ENCODE data around the gene TRIM8.

TRIM8 gene

DNA sequence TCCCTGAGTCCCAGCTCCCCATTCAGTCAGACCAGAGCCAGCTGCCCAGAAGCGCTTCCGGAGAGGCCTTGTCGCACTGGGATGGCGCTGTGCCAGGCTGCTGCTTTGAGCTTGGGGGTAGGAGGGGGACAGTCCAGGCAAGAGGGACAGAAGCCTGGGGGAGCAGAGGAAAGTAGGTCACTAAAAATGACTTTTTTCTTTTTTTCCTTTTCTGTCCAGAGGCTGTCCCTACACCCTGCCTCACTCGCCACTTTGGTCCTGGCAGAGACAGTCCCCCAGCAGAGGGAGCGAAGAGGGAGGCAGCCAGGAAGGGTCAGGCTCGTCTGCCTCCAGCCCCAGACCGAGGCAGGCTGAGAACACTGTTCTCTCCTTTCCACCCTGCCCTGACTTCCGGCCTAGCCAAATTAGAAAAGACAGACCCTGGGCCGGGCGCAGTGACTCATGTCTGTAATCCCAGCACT is 15.8 kb upstream of the TRIM8 start:
- Histone ChIP-seq H3K4me2 (ENCODE audit: low read length) (no peak overlapping the region), H3K9ac (ENCODE audit: low read length) (no peak overlapping the region), H2AFZ (ENCODE audit: low read length) (no peak overlapping the region), H3K9me3 (ENCODE audit: low read length) (no peaks in the 10 kb centered on the region), H3K4me3 (ENCODE audit: low read depth, low read length, poor library complexity, severe bottlenecking) (no peak overlapping the region), H3K27ac (ENCODE audit: low read depth, low read length, poor library complexity, severe bottlenecking) (no peak overlapping the region), H4K20me1 (ENCODE audit: insufficient read depth, low read length) (no peaks in the 10 kb centered on the region), H3K27me3 (ENCODE audit: insufficient read depth, low read length) (no peaks in the 10 kb centered on the region), H3F3A (ENCODE audit: insufficient read depth, low read length) (no peaks in the 10 kb centered on the region), H3K9me2 (ENCODE audit: low read depth, low read length) (no peaks in the 10 kb centered on the region), H3K79me2 (ENCODE audit: insufficient read depth, low read length) (no peaks in the 10 kb centered on the region), H3K36me3 (ENCODE audit: insufficient read depth, low read length) (no peaks in the 10 kb centered on the region), H3K4me1 (ENCODE audit: insufficient read depth, low read length, severe bottlenecking) (no peaks in the 10 kb centered on the region)
- TF ChIP-seq CTCF (IDR thresholded peaks at IDR 0.05; ENCODE audit: low read length), result no peak

DNA sequence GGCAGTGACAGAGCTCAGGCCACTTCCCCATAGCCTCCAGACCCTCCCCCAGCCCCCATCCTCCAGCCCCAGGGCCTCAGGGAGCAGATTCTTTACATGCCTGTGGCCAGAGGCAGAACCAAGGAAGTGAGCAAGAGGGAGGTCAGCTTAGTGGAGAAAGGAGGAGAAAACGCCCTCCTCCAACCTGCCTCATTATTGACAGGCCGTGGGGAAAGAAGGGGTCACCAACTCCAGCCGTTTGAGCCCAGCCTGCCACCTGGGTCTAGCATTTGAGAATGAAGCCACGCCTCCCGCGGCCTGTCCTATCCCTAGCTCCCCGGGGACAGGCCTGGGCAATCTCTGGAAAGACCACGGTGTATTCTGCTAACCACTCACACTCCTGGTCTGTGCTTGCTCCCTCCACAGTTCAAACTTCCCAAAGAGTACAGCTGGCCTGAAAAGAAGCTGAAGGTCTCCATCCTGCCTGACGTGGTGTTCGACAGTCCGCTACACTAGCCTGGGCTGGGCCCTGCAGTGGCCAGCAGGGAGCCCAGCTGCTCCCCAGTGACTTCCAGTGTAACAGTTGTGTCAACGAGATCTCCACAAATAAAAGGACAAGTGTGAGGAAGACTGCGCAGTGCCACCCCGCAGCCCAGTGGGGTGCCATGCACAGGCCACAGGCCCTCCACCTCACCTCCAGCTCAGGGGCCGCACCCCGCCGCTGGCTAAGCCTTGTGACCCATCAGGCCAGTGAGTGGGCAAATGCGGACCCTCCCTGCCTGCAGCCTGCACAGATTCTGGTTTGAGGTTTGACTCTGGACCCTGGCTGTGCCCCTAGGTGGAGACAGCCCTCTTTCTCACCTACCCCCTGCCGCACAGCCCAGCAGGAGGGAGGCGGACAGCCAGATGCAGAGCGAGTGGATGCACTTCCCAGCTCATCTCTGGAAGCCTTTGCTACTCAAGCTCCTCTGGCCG is 14.3 kb upstream of the TRIM8 start:
- Histone ChIP-seq H3K36me3 (ENCODE audit: insufficient read depth, low read length) (no peaks in the 10 kb centered on the region), H3F3A (ENCODE audit: insufficient read depth, low read length) (no peaks in the 10 kb centered on the region), H3K4me1 (ENCODE audit: insufficient read depth, low read length, severe bottlenecking) (no peaks in the 10 kb centered on the region), H3K27me3 (ENCODE audit: insufficient read depth, low read length) (no peaks in the 10 kb centered on the region), H4K20me1 (ENCODE audit: insufficient read depth, low read length) (no peaks in the 10 kb centered on the region), H3K4me3 (ENCODE audit: low read depth, low read length, poor library complexity, severe bottlenecking) (no peak overlapping the region), H3K9me3 (ENCODE audit: low read length) (no peaks in the 10 kb centered on the region), H2AFZ (ENCODE audit: low read length) (no peak overlapping the region), H3K4me2 (ENCODE audit: low read length) (no peak overlapping the region), H3K9ac (ENCODE audit: low read length) (no peak overlapping the region), H3K27ac (ENCODE audit: low read depth, low read length, poor library complexity, severe bottlenecking) (no peak overlapping the region), H3K79me2 (ENCODE audit: insufficient read depth, low read length) (no peaks in the 10 kb centered on the region), H3K9me2 (ENCODE audit: low read depth, low read length) (no peaks in the 10 kb centered on the region)
- TF ChIP-seq EZH2 (IDR thresholded peaks at IDR 0.05; ENCODE audit: borderline replicate concordance, low read length) (no peak), CTCF (IDR thresholded peaks at IDR 0.05; ENCODE audit: low read length) (no peak)

DNA sequence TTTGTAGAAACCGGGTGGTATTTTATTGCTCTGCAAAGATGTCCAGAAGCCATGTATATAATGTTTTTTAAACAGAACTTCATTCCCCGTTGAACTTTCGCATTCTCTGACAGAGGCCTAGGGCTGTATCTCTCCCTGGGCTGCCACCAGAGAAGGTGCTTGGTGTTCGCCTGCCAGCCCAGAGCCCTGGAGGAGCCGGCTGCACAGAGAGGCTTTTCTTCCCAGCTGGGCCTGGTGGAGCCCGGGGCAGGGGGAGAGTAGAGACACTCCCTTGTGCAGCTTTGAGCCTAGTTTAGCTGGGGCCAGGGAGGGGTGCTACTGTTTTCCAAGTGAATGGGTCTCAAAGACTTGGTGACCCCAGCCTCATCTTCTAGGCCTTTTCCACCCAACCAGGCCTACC is 13.6 kb upstream of the TRIM8 start:
- no peak overlapping the region for H3K4me2 ChIP-seq (ENCODE audit: low read length)
- no peaks in the 10 kb centered on the region for H4K20me1 ChIP-seq (ENCODE audit: insufficient read depth, low read length)
- TF ChIP-seq EZH2 (IDR thresholded peaks at IDR 0.05; ENCODE audit: borderline replicate concordance, low read length), result no peak
- no peak for TF ChIP-seq CTCF (IDR thresholded peaks at IDR 0.05; ENCODE audit: low read length)
- H2AFZ ChIP-seq (ENCODE audit: low read length), result no peak overlapping the region
- no peak overlapping the region for H3K4me3 ChIP-seq (ENCODE audit: low read depth, low read length, poor library complexity, severe bottlenecking)
- no peak overlapping the region for H3K27ac ChIP-seq (ENCODE audit: low read depth, low read length, poor library complexity, severe bottlenecking)
- no peaks in the 10 kb centered on the region for H3K9me2 ChIP-seq (ENCODE audit: low read depth, low read length)
- H3F3A ChIP-seq (ENCODE audit: insufficient read depth, low read length), result no peaks in the 10 kb centered on the region
- H3K9me3 ChIP-seq (ENCODE audit: low read length), result no peaks in the 10 kb centered on the region
- H3K36me3 ChIP-seq (ENCODE audit: insufficient read depth, low read length), result no peaks in the 10 kb centered on the region
- peaks cover 7% of the 10 kb centered on the region for H3K4me1 ChIP-seq (ENCODE audit: insufficient read depth, low read length, severe bottlenecking)
- no peaks in the 10 kb centered on the region for H3K79me2 ChIP-seq (ENCODE audit: insufficient read depth, low read length)
- H3K27me3 ChIP-seq (ENCODE audit: insufficient read depth, low read length), result no peaks in the 10 kb centered on the region
- no peak overlapping the region for H3K9ac ChIP-seq (ENCODE audit: low read length)
